Measurements from ENCODE around the gene FBXO3. TPM values are rescaled to one million over a fixed set of nuclear protein-coding genes. Genes with fewer than 3 reads are reported as not detected.
"Not testable (repeated sequence)": the region's sequence is repeated elsewhere in the genome, so short reads cannot be mapped to it uniquely, and the experiment has no call there.

FBXO3 gene
- polyA plus RNA-seq, 10 donors: 21.8 to 33.2 (median 29.3) TPM

- no peak for DNase-seq
Measured at GRCh38 chr11:33730716-33731115, 43.6 kb downstream of the FBXO3 start.

DNA sequence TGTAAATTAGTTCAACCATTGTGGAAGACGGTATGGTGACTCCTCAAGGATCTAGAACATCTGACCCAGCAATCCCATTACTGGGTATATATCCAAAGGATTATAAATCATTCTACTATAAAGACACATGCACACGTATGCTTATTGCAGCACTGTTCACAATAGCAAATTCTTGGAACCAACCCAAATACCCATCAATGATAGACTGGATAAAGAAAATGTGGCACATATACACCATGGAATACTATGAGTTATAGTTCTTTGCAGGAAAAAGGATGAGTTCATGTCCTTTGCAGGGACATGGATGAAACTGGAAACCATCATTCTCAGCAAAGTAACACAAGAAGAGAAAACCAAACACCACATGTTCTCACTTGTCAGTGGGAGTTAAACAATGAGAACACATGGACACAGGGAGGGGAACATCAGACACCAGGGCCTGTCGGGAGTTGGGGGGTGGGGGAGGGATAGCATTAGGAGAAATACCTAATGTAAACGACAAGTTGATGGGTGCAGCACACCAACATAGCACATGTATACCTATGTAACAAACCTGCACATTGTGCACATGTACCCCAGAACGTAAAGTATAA lies 45.2 kb downstream of the FBXO3 start:
- not testable (repeated sequence) for DNase-seq

- DNase-seq: not testable (repeated sequence)
Measured at GRCh38 chr11:33727539-33727938, 46.8 kb downstream of the FBXO3 start.

- DNase-seq: no peak
Measured at GRCh38 chr11:33725496-33725895, 48.8 kb downstream of the FBXO3 start.

- peak in 2 of 3 donors; percentile 41 to 63 for DNase-seq
Measured at GRCh38 chr11:33724644-33725035, 49.7 kb downstream of the FBXO3 start.

DNA sequence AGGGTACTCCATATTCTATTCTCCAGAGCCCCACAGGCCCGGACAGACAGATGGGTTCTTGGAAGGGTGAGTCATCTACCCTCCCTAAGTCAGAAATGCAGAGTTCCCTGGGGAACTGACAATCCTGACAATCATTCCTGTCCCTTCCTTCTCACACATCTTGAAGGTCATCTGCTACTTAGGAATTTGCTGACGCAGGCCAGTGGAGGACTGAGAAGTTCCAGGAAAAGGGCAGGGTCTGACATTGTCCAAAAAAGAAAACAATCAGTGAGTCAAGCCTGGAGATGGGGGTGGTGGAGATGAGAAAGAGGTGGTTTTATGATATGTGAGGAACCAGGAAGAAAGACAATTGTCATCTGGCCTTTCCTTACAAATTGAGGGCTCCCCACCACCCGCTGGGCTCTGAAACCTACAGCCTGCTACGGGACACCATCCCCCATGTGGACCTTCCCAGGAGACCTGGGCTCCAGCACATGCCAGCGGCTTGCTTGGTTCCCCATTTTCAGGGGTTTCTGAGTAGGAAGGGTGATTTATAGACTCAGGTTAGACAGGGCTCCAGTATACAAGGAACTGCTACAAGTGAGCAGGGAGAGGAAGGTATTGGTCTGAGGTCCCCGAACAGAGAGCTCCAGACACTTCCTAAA lies 51.0 kb downstream of the FBXO3 start:
- peak in 1 of 3 donors; percentile 92 for DNase-seq

- DNase-seq: peak in 1 of 3 donors; percentile 49
Measured at GRCh38 chr11:33722590-33723234, 51.6 kb downstream of the FBXO3 start.

- DNase-seq: no peak
Measured at GRCh38 chr11:33721984-33722383, 52.3 kb downstream of the FBXO3 start.

DNA sequence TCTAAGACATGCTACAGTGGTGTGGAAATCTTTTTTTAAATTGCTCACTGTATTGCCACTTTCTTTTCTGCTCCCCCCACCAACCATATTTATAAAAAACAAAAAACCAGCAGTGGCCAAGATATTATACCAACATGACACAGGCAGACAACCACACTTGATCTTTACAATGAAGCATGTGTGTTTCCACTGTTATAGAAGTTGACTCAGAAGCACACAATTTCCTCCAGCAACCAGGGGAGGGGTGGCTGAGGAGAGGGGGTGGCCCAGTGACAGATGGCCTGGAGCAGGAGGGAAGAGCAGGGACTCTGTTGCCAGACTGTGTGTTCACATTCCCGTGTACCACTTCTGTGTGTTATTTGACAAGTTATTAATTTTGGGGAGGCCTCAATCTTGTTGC lies 52.9 kb downstream of the FBXO3 start:
- DNase-seq: peak in 1 of 3 donors; percentile 65

DNA sequence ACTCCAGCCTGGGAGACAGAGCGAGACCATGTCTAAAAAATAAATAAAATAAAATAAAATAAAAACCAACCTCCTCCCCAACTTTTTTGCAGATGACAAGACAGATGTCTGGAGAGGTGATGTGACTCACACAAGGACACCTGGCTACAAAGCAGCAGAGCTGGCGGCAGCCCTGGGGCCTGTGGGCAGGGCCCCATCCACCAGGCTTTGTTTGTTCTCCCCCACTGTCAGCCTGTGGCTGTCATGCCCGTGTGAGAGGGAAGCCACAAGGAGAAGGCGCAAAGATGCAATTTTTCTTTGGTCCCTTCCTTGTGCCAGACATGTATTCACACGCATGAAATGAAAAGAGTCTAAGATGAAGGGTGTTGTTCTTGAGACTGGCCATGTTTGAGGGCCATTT lies 54.7 kb downstream of the FBXO3 start:
- DNase-seq: no peak

DNA sequence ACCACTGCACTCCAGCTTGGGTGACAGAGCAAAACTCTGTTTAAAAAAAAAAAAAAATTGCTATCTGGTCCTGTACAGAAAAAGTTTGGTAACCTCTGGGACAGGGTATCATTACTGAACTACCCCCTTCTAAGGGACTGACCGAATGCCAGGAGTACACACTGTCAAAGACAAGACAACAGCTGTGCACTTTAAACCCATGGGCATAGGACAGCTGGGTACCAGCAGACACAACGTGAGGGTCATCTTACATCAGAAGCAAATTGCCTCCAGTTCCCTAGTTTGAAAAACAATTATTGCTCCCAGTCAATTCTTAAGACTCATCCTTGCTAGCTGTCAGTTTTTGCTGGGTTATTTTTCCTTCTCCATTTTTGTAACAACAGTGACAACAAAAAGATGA lies 55.9 kb downstream of the FBXO3 start:
- no peak for DNase-seq

DNA sequence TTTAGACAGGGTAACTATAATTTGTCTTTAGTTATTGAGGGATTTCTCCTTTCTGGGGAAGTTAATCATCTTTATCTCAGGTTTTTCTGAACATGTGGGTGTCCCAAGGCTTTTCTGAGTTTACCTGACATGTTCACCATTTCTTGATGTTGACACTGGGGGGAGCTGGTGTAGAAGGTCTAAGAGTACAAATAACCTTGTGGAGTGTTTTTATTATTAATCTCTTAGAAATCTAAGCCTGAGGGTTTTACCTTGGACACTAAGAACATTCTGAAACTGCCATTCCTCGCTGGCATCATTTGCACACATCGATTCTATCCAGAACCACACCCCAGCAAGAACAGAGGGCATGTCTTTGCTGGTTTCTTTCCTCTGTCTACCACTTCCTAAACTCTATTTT lies 58.1 kb downstream of the FBXO3 start:
- no peak for DNase-seq

DNA sequence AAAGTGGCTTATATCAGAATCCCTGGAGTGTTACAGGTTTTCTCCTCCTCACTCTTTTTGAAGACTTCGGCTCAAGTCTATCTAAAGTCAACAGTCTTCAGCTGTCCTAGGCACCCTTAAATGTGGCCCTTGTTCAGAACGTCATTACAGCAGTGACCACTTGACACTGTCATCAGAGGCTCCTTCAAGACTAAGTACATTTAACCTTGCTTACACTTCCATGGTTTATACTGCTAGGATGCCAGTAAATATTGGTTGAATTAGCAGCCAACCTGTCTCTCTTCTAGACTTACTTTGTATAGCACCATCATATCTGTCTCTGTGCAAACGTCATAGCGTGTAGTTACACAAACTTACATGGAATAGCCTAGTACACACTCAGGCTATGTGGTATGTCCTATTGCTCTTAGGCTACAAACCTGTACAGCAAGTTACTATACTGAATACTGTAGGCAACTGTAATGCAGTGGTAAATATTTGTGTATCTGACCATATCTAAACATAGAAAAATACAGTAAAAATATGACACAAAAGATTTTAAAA lies 60.4 kb downstream of the FBXO3 start:
- DNase-seq: no peak

DNA sequence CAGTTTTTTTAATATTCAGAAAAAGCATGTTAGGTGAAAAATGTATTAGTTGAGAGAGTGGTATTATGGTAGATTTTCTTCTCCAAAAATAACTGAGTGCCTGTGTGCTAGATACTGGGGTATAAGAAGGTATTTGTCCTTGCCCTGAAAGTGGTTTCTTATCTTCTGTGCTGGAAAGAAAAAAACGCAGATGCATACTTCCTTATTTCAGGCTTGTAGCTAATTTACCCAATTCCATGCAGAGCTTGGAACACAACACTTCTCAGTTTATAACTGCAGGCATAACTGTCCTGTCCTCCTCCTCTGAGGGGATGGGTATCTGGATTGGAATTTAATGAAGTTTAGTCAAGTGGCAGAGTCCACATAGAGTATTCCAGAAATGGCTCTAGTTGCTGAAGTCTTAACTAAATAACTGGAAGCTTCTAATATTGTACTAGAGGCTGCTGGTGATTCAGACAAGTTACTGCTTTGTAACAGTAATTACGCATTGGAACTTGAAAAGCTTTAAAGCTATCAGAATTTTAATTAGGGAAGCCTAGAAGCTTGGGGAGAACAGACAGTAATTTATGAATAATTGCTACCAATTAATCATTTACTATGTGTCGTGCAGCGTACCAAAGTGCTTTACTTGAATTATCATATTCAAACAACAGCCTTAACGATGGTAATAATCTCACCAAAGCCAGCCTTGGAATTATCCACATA lies 61.0 kb downstream of the FBXO3 start:
- DNase-seq: no peak

DNA sequence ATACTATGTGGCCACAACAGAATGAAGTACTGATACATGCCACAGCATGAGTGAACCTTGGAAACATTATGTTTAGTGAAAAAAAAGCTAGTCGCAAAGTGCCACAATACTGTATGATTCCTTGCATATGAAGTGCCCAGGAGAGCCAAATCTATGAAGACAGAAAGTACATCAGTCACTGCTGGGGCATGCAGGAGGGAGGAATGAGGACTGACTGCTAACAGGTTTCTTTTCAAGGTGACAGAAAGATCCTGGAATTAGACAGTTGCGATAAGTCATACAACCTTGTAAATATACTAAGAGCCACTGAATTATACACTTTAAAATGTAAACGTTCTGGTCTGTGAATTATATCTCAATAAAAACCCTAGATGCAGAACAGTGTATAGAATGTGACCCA lies 61.9 kb downstream of the FBXO3 start:
- no peak for DNase-seq

GRCh38 chr11:33709466-33709865 lies 64.9 kb downstream of the FBXO3 start:
- DNase-seq: peak in 1 of 3 donors; percentile 48

GRCh38 chr11:33708985-33709384 lies 65.3 kb downstream of the FBXO3 start:
- no peak for DNase-seq

- DNase-seq: not testable (repeated sequence)
Measured at GRCh38 chr11:33707831-33708230, 66.5 kb downstream of the FBXO3 start.

DNA sequence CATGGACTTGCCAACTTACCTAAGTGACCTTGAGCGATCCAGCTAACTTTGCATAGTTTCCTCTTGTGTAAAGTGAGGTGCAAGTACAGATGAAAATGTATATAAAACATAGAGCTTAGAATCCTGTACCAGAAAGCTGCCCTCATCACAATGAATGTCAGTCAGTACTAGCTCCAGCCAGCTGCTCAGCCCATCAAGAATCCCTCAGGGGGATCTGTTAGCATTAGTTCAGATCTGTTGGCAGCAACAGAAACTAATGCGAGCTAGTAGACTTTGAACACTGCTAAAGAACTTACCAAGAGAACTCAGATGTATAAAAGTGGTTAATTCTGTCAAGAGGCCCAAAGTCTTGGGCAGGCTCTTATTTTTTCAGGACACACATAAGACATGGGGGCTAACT lies 67.4 kb downstream of the FBXO3 start:
- peak in 1 of 3 donors; percentile 38 for DNase-seq

DNA sequence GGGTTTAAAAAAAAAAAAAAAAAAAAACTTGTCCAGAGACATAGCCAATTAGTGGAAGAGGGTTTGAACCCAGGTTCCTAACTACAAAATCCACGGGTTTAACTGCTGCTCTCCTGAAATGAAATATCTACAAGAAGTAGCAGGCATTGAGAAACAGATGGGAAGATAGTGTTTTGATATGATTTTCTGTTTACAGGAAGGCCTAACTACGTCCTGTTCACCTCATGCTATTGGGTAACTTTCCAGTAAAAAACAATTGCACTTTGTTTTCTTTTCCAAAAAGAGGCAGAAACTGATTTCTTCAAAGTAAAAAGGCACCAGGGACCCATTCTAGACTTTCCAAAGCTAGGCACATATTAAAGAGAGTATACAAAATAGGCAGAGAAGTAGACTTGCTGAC lies 67.8 kb downstream of the FBXO3 start:
- DNase-seq: peak in 1 of 3 donors; percentile 32

GRCh38 chr11:33704240-33705002 lies 69.9 kb downstream of the FBXO3 start:
- no peak for DNase-seq

DNA sequence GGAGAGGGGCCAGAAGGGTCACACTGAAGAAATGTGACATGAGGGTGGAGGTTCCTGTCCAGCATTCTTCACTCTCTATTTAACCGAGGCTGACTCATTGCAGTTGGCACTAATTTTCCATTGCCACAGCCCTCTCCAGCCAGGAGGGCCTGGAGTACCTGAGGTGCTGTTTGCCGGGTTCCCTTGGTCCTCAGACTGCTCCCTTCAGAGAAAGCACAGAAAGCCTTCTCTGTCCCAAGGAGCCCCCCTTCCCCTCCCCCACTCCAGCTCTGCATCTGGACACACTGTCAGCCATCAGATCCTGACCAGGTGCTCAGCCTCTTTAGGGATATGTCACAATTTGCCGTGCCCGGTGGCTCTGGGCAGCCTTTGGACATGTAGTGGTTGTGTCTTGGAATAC lies 70.5 kb downstream of the FBXO3 start:
- DNase-seq: no peak
